Cardiac fibroblast (primary cell): ENCODE results near the gene MAOB.

ENCODE experiments used
- DNase-seq, 2 donors: peaks; one replicate each; pipeline versions ENCODE4 v3.0.0 to v3.0.0-alpha.2; 2010; ENCODE audit warnings: low read depth in 2 of 2
- H3K4me3 ChIP-seq, 2 donors: replicated peaks in 1 of 2; 1 replicate in 1 of 2; 2 replicates in 1 of 2; pipeline ENCODE4 v1.5.1; 2011; ENCODE audit warnings: low read depth in 2 of 2, low read length in 2 of 2, mild to moderate bottlenecking in 2 of 2, moderate library complexity in 1 of 2
- TF ChIP-seq, protein P1 (sequence below): IDR thresholded peaks from one replicate; pipeline ENCODE4 v1.5.1; 2011; ENCODE audit warnings: low read depth, mild to moderate bottlenecking, low read length, inconsistent platforms

MAOB gene

GRCh38 chrX:43744284-43744683 lies 138.0 kb downstream of the MAOB start:
- TF ChIP-seq, protein P1, sequence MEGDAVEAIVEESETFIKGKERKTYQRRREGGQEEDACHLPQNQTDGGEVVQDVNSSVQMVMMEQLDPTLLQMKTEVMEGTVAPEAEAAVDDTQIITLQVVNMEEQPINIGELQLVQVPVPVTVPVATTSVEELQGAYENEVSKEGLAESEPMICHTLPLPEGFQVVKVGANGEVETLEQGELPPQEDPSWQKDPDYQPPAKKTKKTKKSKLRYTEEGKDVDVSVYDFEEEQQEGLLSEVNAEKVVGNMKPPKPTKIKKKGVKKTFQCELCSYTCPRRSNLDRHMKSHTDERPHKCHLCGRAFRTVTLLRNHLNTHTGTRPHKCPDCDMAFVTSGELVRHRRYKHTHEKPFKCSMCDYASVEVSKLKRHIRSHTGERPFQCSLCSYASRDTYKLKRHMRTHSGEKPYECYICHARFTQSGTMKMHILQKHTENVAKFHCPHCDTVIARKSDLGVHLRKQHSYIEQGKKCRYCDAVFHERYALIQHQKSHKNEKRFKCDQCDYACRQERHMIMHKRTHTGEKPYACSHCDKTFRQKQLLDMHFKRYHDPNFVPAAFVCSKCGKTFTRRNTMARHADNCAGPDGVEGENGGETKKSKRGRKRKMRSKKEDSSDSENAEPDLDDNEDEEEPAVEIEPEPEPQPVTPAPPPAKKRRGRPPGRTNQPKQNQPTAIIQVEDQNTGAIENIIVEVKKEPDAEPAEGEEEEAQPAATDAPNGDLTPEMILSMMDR, result no peak
- no peak for DNase-seq
- H3K4me3 ChIP-seq, result no peak overlapping the region

DNA sequence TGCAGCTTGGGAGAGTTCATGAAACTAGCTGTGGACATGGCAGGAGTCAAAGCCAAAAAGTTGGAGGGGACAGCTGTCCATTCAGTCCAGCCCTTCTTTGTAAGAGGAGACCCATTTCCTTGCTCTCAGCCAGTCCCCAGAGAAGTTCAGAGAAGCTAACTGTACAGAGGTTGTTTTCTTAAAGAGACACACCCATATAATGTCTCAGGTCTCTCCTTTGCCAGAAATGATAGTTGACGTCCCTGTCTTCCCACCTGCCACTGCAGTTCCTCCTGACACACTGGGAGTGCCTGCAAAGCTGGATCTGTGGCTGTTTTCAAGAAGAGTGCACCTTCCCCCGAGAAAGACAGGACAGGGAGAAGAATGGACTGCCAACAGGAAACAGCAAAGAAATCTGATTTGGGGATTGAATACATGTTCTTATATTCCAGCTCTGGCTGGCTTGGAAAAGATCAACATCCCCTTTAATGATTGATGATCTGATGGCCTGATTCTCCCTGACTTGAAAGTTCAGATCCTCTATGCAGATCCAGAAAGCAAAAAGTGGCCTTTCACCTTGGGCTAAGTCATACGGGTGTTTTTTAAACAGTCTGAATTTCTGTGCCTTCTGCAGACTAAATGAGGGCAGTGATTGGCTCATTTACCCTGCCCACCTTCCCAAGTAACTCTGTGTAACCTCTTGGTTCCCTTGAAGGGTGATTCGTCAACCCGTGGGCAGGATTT lies 139.0 kb downstream of the MAOB start:
- no peak for DNase-seq
- no peak overlapping the region for H3K4me3 ChIP-seq
- TF ChIP-seq, protein P1, result no peak

GRCh38 chrX:43741843-43742573 lies 140.2 kb downstream of the MAOB start:
- H3K4me3 ChIP-seq, result no peak overlapping the region
- peak; percentile 77 to 85 for DNase-seq
- TF ChIP-seq, protein P1, result no peak

GRCh38 chrX:43735957-43736356 lies 146.3 kb downstream of the MAOB start:
- no peak overlapping the region for H3K4me3 ChIP-seq
- TF ChIP-seq, protein P1, result no peak
- DNase-seq, result no peak

GRCh38 chrX:43735534-43735933 lies 146.7 kb downstream of the MAOB start:
- no peak overlapping the region for H3K4me3 ChIP-seq
- DNase-seq, result no peak
- TF ChIP-seq, protein P1, result no peak

DNA sequence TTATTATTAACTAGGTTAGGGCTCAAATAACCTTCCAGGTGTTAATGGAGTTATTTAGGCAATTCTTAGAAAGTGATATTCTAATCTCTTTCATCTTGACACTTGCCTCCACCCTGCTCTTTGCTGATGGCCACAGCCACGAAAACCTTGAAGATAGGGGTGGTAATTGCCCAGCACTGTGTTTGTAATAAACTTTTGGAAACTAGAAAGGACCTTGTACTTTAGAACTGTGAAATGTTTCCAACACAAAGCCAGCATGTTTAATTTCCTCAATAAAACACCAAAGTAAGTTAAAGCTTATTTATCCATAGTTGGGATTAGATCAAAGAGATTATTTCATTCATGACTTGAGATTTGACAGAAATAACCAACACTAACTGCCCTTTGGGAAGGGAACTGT lies 147.8 kb downstream of the MAOB start:
- TF ChIP-seq, protein P1, result no peak
- H3K4me3 ChIP-seq, result no peak overlapping the region
- DNase-seq, result no peak
